Bronchial epithelial cell (primary cell): Measurements from ENCODE around the gene IL17RD. TPM values are rescaled to one million over a fixed set of nuclear protein-coding genes. Genes with fewer than 3 reads are reported as not detected.

ENCODE experiments used
- DNase-seq: peaks from one replicate; pipeline ENCODE4 v3.0.0-alpha.2; 2010; ENCODE audit warnings: low read depth
- FAIRE-seq: peaks from 2 replicates; lab custom pipeline; 2011; peaks lifted over from hg19 to GRCh38; lab: Jason Lieb, UNC
- H3K27me3 ChIP-seq: 2 replicates; pipeline ENCODE4 v1.5.1; 2011; ENCODE audit warnings: low read length; ENCODE audit not compliant: control insufficient read depth, insufficient read depth
- H3K36me3 ChIP-seq: 2 replicates; pipeline ENCODE4 v1.5.1; 2011; ENCODE audit warnings: low read length; ENCODE audit not compliant: control insufficient read depth, insufficient read depth
- H3K4me3 ChIP-seq: 2 replicates; pipeline ENCODE4 v1.5.1; 2011; ENCODE audit warnings: mild to moderate bottlenecking, low read depth, low read length, control low read depth
- CTCF ChIP-seq: IDR thresholded peaks from 2 replicates; pipeline ENCODE4 v1.5.1; 2011; ENCODE audit warnings: mild to moderate bottlenecking, moderate library complexity, low read length, control low read depth, inconsistent platforms; ENCODE audit not compliant: insufficient read depth, severe bottlenecking
- total RNA-seq: library from RNA; depleted of rRNA; stranded (reverse); fragments of >200 nt; gene quantifications from 2 replicates; pipeline ENCODE4 v1.2.1, GENCODE V29; 2014

IL17RD gene
- total RNA-seq, 1 donor from 2014 or later, result 1.1 TPM

- Histone ChIP-seq H3K36me3 (no peaks in the 10 kb centered on the region), H3K4me3 (no peak overlapping the region), H3K27me3 (no peaks in the 10 kb centered on the region)
- FAIRE-seq (no peak), DNase-seq (no peak)
- TF ChIP-seq CTCF, result no peak
Measured at GRCh38 chr3:57184526-57184925, 19.4 kb upstream of the IL17RD start.

- TF ChIP-seq CTCF, result peak; percentile 22
- Histone ChIP-seq H3K27me3 (no peaks in the 10 kb centered on the region), H3K4me3 (no peak overlapping the region), H3K36me3 (no peaks in the 10 kb centered on the region)
- FAIRE-seq, result no peak
- DNase-seq, result peak; percentile 29
Measured at GRCh38 chr3:57179580-57180410, 14.6 kb upstream of the IL17RD start.

GRCh38 chr3:57176045-57176444 lies 10.9 kb upstream of the IL17RD start:
- no peaks in the 10 kb centered on the region for H3K27me3 ChIP-seq
- DNase-seq (no peak), FAIRE-seq (no peak)
- H3K4me3 ChIP-seq, result no peak overlapping the region
- H3K36me3 ChIP-seq, result no peaks in the 10 kb centered on the region
- TF ChIP-seq CTCF, result no peak

GRCh38 chr3:57173687-57174086 lies 8.5 kb upstream of the IL17RD start:
- DNase-seq, result no peak
- Histone ChIP-seq H3K4me3 (no peak overlapping the region), H3K36me3 (no peaks in the 10 kb centered on the region), H3K27me3 (no peaks in the 10 kb centered on the region)
- TF ChIP-seq CTCF, result no peak
- no peak for FAIRE-seq

- no peaks in the 10 kb centered on the region for H3K27me3 ChIP-seq
- no peak overlapping the region for H3K4me3 ChIP-seq
- TF ChIP-seq CTCF, result no peak
- DNase-seq, result no peak
- FAIRE-seq, result no peak
- H3K36me3 ChIP-seq, result no peaks in the 10 kb centered on the region
Measured at GRCh38 chr3:57170946-57171345, 5.8 kb upstream of the IL17RD start.
